Prostate gland (tissue), 2 donors: ENCODE measurements around the gene RSL24D1.

Experiments used
- POLR2AphosphoS5 ChIP-seq: sonication (generic); formaldehyde crosslinking; IDR thresholded peaks from one replicate; pipeline ENCODE4 v1.6.1; 2017; ENCODE audit warnings: antibody characterized with exemption
- TF ChIP-seq, protein P1 (sequence below), 4 experiments: fragments of 200-600 bp in 2 of 4; fragments of 450-650 bp in 2 of 4; sonication (generic) in 2 of 4; IDR thresholded peaks; 1 replicate in 3 of 4; 2 replicates in 1 of 4; pipeline ENCODE4 v1.5.1; 2016 to 2019; ENCODE audit warnings: antibody characterized with exemption in 4 of 4, mild to moderate bottlenecking in 2 of 4, moderate library complexity in 2 of 4

DNA sequence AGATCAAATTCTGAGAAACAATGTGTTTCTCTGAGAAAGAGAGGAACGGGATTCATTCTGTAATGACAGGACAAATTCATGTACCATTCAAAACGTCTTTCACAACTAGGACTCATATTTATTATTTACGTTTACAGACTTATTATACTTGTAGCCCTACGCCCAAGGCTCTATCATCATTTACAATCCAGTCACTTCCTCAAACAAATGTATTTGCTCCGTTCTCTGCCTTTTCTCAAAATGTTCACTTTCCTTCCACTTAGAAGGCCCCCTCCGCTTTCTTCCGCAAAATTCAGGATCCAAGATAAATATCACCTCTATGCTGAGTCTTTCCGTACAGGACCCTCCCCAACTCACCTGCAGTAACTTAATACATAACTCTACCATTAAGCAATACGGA, 745 bp downstream of the RSL24D1 start:
- TF ChIP-seq, protein P1, sequence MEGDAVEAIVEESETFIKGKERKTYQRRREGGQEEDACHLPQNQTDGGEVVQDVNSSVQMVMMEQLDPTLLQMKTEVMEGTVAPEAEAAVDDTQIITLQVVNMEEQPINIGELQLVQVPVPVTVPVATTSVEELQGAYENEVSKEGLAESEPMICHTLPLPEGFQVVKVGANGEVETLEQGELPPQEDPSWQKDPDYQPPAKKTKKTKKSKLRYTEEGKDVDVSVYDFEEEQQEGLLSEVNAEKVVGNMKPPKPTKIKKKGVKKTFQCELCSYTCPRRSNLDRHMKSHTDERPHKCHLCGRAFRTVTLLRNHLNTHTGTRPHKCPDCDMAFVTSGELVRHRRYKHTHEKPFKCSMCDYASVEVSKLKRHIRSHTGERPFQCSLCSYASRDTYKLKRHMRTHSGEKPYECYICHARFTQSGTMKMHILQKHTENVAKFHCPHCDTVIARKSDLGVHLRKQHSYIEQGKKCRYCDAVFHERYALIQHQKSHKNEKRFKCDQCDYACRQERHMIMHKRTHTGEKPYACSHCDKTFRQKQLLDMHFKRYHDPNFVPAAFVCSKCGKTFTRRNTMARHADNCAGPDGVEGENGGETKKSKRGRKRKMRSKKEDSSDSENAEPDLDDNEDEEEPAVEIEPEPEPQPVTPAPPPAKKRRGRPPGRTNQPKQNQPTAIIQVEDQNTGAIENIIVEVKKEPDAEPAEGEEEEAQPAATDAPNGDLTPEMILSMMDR (IDR thresholded peaks at IDR 0.05) = no peak
- TF ChIP-seq POLR2AphosphoS5 = no peak
